ENCODE measurements around the gene CELF2. TPM values are rescaled to one million over a fixed set of nuclear protein-coding genes. Genes with fewer than 3 reads are reported as not detected.

The CELF2 gene
- total RNA-seq, 1 donor from 2014 or later: 77.6 TPM

DNA sequence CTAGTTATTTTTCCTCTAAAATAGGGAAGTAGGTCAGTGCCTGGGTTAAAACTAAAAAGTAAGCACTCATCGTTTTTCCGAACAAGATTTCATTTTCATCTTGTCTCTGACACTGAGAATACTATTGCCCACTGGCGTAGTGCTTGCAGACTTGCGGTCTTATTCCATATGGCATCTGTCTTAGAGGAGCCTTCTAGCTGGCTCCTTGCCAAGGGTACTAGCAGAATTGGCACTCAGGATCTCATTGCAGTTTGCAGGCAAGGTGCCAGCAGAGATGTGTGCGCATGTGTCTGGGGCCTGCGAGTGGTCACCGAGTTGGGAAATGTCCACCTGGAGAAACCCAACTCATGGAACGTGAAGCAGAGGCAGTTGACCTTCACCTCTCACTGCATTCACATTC, 143.4 kb downstream of the CELF2 start:
- Mint-ChIP-seq H3K4me1 (peaks cover 57% of the 10 kb centered on the region), H3K36me3 (ENCODE audit: low read depth) (peaks cover 9% of the 10 kb centered on the region), H3K27me3 (ENCODE audit: low read depth) (no peaks in the 10 kb centered on the region), H3K27ac (ENCODE audit: unreplicated experiment) (no peak overlapping the region), H3K4me3 (peak overlapping the region; percentile 73), H3K9me3 (no peaks in the 10 kb centered on the region)
- DNase-seq (ENCODE audit: low read depth, low spot score): no peak
- TF ChIP-seq, protein P1, sequence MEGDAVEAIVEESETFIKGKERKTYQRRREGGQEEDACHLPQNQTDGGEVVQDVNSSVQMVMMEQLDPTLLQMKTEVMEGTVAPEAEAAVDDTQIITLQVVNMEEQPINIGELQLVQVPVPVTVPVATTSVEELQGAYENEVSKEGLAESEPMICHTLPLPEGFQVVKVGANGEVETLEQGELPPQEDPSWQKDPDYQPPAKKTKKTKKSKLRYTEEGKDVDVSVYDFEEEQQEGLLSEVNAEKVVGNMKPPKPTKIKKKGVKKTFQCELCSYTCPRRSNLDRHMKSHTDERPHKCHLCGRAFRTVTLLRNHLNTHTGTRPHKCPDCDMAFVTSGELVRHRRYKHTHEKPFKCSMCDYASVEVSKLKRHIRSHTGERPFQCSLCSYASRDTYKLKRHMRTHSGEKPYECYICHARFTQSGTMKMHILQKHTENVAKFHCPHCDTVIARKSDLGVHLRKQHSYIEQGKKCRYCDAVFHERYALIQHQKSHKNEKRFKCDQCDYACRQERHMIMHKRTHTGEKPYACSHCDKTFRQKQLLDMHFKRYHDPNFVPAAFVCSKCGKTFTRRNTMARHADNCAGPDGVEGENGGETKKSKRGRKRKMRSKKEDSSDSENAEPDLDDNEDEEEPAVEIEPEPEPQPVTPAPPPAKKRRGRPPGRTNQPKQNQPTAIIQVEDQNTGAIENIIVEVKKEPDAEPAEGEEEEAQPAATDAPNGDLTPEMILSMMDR (conservative IDR thresholded peaks at IDR 0.05): no peak

DNA sequence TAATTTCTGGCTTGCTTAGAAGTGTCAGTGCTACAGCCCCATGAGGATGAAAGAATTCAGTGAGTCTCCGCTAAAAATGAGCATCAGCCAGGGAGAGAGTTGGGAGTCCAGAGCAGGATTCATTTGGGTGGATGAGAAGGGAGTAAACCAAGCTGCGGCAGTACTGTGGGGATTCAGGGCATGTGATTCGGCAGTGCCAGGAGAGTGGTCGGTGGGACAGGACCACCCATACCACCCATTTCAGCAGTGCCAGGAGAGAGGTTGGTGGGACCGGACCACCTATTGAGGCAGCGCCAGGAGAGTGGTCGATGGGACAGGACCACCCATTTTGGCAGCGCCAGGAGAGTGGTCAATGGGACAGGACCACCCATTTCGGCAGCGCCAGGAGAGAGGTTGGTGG, 144.2 kb downstream of the CELF2 start:
- Mint-ChIP-seq H3K4me1 (peaks cover 59% of the 10 kb centered on the region), H3K9me3 (no peaks in the 10 kb centered on the region), H3K36me3 (ENCODE audit: low read depth) (peaks cover 9% of the 10 kb centered on the region), H3K27me3 (ENCODE audit: low read depth) (no peaks in the 10 kb centered on the region), H3K4me3 (peak overlapping the region; percentile 73), H3K27ac (ENCODE audit: unreplicated experiment) (no peak overlapping the region)
- no peak for DNase-seq (ENCODE audit: low read depth, low spot score)
- TF ChIP-seq, protein P1 (conservative IDR thresholded peaks at IDR 0.05): no peak

DNA sequence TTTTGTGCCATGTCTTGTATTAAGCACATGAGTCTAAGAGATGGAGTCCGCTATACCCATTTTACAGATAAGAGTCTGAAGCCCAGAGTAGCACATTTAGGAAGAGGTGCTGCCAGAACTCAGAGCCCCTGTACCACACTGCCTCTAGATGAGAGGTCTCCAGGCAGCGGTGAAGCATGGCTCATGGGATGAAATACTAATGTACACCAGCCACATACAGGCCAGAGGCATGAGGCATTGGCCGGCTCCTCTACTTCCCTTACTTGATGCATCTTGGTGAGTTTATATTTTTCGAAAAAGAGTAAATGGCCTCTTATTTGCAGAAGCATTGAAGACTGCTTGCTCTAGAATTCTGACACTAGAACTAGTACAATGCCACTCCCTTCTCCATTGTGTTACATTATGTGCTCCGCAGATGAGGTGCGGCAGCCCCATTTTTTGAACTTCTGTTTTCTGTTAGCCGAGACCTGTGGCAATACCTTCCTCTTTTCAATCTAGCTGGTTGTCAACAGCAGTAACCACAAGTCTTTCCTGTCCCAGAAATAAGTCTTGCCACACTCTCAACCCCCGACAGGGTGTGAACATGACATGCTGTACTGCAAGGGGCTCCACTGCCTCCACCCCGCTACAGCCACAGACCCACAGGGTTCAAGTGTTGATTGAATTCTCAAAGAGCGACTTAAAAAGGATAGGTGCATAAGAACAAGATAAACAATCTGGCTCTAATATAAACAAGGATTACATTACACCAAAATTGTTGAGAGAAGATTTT, 145.3 kb downstream of the CELF2 start:
- H3K4me1 Mint-ChIP-seq: peaks cover 56% of the 10 kb centered on the region
- H3K9me3 Mint-ChIP-seq: no peaks in the 10 kb centered on the region
- H3K27me3 Mint-ChIP-seq (ENCODE audit: low read depth): no peaks in the 10 kb centered on the region
- peak overlapping the region; percentile 95 for H3K4me3 Mint-ChIP-seq
- H3K27ac Mint-ChIP-seq (ENCODE audit: unreplicated experiment): peak overlapping the region; percentile 91
- TF ChIP-seq, protein P1 (conservative IDR thresholded peaks at IDR 0.05): no peak
- peaks cover 11% of the 10 kb centered on the region for H3K36me3 Mint-ChIP-seq (ENCODE audit: low read depth)
- DNase-seq (ENCODE audit: low read depth, low spot score): no peak

DNA sequence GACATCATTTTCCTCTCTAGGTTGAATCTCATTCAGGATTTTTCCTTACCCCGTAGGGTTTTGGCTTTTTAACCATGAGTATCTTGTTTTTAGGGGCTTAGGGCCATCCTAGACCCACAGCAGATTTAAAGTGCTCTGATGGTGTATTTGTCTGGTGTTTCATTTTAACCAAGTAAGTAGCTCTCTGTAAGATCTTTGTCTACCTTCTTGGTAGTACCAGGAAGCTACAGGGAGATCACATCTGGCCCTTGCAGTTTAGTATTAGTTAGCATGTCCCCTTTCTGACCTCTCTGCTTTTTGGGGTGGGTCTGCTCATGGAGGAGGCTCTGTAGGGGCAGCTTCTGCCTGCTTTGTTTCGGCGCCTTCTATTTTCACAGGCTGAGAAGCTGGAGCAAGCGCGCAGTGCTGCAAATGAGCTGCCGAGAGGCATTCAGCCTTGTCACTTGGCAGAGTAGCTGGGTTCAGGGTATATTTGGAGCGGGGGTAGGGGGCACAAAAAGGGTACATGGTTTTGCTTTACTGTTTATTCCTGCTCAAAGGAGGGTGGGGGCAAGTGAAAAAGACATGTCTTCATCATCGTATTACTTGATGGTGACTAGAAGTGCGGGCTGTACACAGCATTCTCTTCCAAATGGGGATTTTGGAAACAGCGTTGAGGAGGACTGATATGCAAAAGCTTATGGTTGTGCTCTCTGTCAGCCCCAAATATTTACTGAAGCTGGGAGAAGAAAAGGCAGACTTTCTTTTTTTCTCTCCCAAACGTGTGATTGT, 146.3 kb downstream of the CELF2 start:
- H3K9me3 Mint-ChIP-seq: no peaks in the 10 kb centered on the region
- H3K36me3 Mint-ChIP-seq (ENCODE audit: low read depth): peaks cover 11% of the 10 kb centered on the region
- H3K4me1 Mint-ChIP-seq: peaks cover 53% of the 10 kb centered on the region
- H3K4me3 Mint-ChIP-seq: peak overlapping the region; percentile 95
- H3K27me3 Mint-ChIP-seq (ENCODE audit: low read depth): no peaks in the 10 kb centered on the region
- TF ChIP-seq, protein P1 (conservative IDR thresholded peaks at IDR 0.05): no peak
- DNase-seq (ENCODE audit: low read depth, low spot score): peak; percentile 41
- peak overlapping the region; percentile 91 for H3K27ac Mint-ChIP-seq (ENCODE audit: unreplicated experiment)

DNA sequence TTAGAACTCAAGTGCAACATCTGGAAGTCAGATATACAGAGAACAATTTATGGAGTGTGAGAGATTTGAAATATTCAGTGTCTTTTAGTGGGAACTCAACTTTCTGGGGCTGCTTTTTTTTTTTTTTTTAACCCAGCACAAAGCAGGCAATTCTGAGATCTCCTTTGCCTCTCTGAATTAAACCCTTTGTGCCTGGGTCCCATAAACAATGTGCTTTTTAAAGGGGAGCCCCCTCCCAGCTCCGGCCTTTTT, 146.8 kb downstream of the CELF2 start:
- Mint-ChIP-seq H3K27me3 (ENCODE audit: low read depth) (no peaks in the 10 kb centered on the region), H3K27ac (ENCODE audit: unreplicated experiment) (peak overlapping the region; percentile 91)

More for the DNA sequence above, 146.8 kb downstream of the CELF2 start:
- no peak for DNase-seq (ENCODE audit: low read depth, low spot score)
- TF ChIP-seq, protein P1 (conservative IDR thresholded peaks at IDR 0.05): no peak
- H3K9me3 Mint-ChIP-seq: no peaks in the 10 kb centered on the region
- peaks cover 53% of the 10 kb centered on the region for H3K4me1 Mint-ChIP-seq
- H3K4me3 Mint-ChIP-seq: peak overlapping the region; percentile 95
- peaks cover 11% of the 10 kb centered on the region for H3K36me3 Mint-ChIP-seq (ENCODE audit: low read depth)
